ENCODE data around the gene KRTAP5-2.

DNA sequence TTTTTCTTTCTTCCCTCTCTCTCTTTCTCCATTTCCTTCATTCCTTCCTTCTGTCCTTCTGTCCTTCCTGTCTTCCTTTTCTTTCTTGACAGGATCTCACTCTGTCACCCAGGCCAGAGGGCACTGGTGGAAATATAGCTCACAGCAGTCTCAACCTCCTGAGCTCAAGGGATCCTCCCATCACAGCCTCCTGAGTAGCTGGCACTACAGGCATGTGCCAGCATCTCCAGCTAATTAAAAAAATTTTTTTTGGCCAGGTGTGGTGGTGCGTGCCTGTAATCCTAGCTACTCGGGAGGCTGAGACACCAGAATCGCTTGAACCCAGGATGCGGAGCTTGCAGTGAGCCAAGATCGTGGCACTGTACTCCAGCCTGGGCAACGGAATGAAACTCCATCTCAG lies 21.3 kb downstream of the KRTAP5-2 start:
- TF ChIP-seq, protein P1, sequence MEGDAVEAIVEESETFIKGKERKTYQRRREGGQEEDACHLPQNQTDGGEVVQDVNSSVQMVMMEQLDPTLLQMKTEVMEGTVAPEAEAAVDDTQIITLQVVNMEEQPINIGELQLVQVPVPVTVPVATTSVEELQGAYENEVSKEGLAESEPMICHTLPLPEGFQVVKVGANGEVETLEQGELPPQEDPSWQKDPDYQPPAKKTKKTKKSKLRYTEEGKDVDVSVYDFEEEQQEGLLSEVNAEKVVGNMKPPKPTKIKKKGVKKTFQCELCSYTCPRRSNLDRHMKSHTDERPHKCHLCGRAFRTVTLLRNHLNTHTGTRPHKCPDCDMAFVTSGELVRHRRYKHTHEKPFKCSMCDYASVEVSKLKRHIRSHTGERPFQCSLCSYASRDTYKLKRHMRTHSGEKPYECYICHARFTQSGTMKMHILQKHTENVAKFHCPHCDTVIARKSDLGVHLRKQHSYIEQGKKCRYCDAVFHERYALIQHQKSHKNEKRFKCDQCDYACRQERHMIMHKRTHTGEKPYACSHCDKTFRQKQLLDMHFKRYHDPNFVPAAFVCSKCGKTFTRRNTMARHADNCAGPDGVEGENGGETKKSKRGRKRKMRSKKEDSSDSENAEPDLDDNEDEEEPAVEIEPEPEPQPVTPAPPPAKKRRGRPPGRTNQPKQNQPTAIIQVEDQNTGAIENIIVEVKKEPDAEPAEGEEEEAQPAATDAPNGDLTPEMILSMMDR (IDR thresholded peaks at IDR 0.05), result no peak
- TF ChIP-seq POLR2A (IDR thresholded peaks at IDR 0.05), result no peak
- TF ChIP-seq EP300 (IDR thresholded peaks at IDR 0.05), result no peak
